ENCODE data around the gene GCK. TPM values are rescaled to one million over a fixed set of nuclear protein-coding genes. Genes with fewer than 3 reads are reported as not detected.

GCK gene
- total and polyA plus RNA-seq, 2 experiments from 2014 or later, result 1.7 to 2.5 TPM

GRCh38 chr7:44102846-44103565 lies 86.2 kb downstream of the GCK start:
- Histone ChIP-seq H3K79me2 (peaks cover 5% of the 10 kb centered on the region), H2AFZ (no peak overlapping the region), H3K4me3 (no peak overlapping the region), H3K9me2 (replicated peaks; ENCODE audit: insufficient read depth) (no peaks in the 10 kb centered on the region), H3K27ac (no peak overlapping the region), H3K4me1 (ENCODE audit: insufficient read depth) (peaks cover 14% of the 10 kb centered on the region), H3K4me2 (no peak overlapping the region), H3K36me3 (replicated peaks; ENCODE audit: insufficient read depth, low read depth) (no peaks in the 10 kb centered on the region), H3K9me3 (ENCODE audit: low read depth) (no peaks in the 10 kb centered on the region), H3K27me3 (peaks cover 8% of the 10 kb centered on the region), H4K20me1 (ENCODE audit: insufficient read depth, poor library complexity, severe bottlenecking) (no peaks in the 10 kb centered on the region)
- WGBS (ENCODE audit: low lambda C conversion rate, missing lambda C conversion rate), result 92% methylated on average over 8 of the region's 8 CpGs
- TF ChIP-seq CTCF (IDR thresholded peaks at IDR 0.05; ENCODE audit: poor library complexity) (no peak), EZH2phosphoT487 (IDR thresholded peaks at IDR 0.05; ENCODE audit: low read depth, severe bottlenecking, unreplicated experiment) (no peak), EZH2 (IDR thresholded peaks at IDR 0.05; ENCODE audit: borderline replicate concordance) (no peak)
- DNase-seq (ENCODE audit: low spot score), result no peak

GRCh38 chr7:44101966-44102845 lies 87.0 kb downstream of the GCK start:
- no peak overlapping the region for H3K4me2 ChIP-seq
- no peaks in the 10 kb centered on the region for H3K9me3 ChIP-seq (ENCODE audit: low read depth)
- no peak overlapping the region for H2AFZ ChIP-seq
- no peaks in the 10 kb centered on the region for H4K20me1 ChIP-seq (ENCODE audit: insufficient read depth, poor library complexity, severe bottlenecking)
- WGBS (ENCODE audit: low lambda C conversion rate, missing lambda C conversion rate), result 89% methylated on average over 14 of the region's 14 CpGs
- no peak overlapping the region for H3K27ac ChIP-seq
- peaks cover 8% of the 10 kb centered on the region for H3K27me3 ChIP-seq
- H3K9me2 ChIP-seq (replicated peaks; ENCODE audit: insufficient read depth), result no peaks in the 10 kb centered on the region
- H3K4me1 ChIP-seq (ENCODE audit: insufficient read depth), result peaks cover 14% of the 10 kb centered on the region
- no peaks in the 10 kb centered on the region for H3K36me3 ChIP-seq (replicated peaks; ENCODE audit: insufficient read depth, low read depth)
- no peak for DNase-seq (ENCODE audit: low spot score)
- no peak overlapping the region for H3K4me3 ChIP-seq
- peaks cover 5% of the 10 kb centered on the region for H3K79me2 ChIP-seq
- TF ChIP-seq EZH2phosphoT487 (IDR thresholded peaks at IDR 0.05; ENCODE audit: low read depth, severe bottlenecking, unreplicated experiment) (no peak), EZH2 (IDR thresholded peaks at IDR 0.05; ENCODE audit: borderline replicate concordance) (no peak), CTCF (IDR thresholded peaks at IDR 0.05; ENCODE audit: poor library complexity) (no peak)

- Histone ChIP-seq H3K4me3 (no peak overlapping the region), H3K27ac (peak overlapping the region; percentile 78)
These were observed 87.8 kb downstream of the GCK start for GRCh38 chr7:44101303-44101965.

More at GRCh38 chr7:44101303-44101965, 87.8 kb downstream of the GCK start:
- Histone ChIP-seq H2AFZ (no peak overlapping the region), H3K4me1 (ENCODE audit: insufficient read depth) (peaks cover 14% of the 10 kb centered on the region), H3K79me2 (peaks cover 5% of the 10 kb centered on the region), H3K27me3 (peaks cover 8% of the 10 kb centered on the region), H3K9me2 (replicated peaks; ENCODE audit: insufficient read depth) (no peaks in the 10 kb centered on the region), H3K9me3 (ENCODE audit: low read depth) (no peaks in the 10 kb centered on the region), H4K20me1 (ENCODE audit: insufficient read depth, poor library complexity, severe bottlenecking) (no peaks in the 10 kb centered on the region), H3K36me3 (replicated peaks; ENCODE audit: insufficient read depth, low read depth) (no peaks in the 10 kb centered on the region), H3K4me2 (no peak overlapping the region)
- no peak for DNase-seq (ENCODE audit: low spot score)
- 84% methylated on average over 3 of the region's 3 CpGs for WGBS (ENCODE audit: low lambda C conversion rate, missing lambda C conversion rate)
- no peak for TF ChIP-seq EZH2 (IDR thresholded peaks at IDR 0.05; ENCODE audit: borderline replicate concordance)
- TF ChIP-seq EZH2phosphoT487 (IDR thresholded peaks at IDR 0.05; ENCODE audit: low read depth, severe bottlenecking, unreplicated experiment), result no peak
- no peak for TF ChIP-seq CTCF (IDR thresholded peaks at IDR 0.05; ENCODE audit: poor library complexity)
